HepG2 (cell line): ENCODE results near the gene PLSCR3. TPM values are rescaled to one million over a fixed set of nuclear protein-coding genes. Genes with fewer than 3 reads are reported as not detected.

Source experiments
- DBP ChIP-seq: sonication (generic); formaldehyde crosslinking; IDR thresholded peaks from 2 replicates; pipeline ENCODE4 v1.4.0; 2020; ENCODE audit warnings: missing genetic modification reagents; ENCODE audit errors: not compliant biosample characterization
- EP300 ChIP-seq, 3 experiments: sonication (generic) in 1 of 3; formaldehyde crosslinking in 1 of 3; IDR thresholded peaks; 2 replicates each; pipeline versions ENCODE4 v1.5.1 to v1.6.1; 2011 to 2020; ENCODE audit warnings: low read depth in 2 of 3, low read length in 2 of 3, borderline replicate concordance in 1 of 3, improper control_type of control experiment in 1 of 3, mild to moderate bottlenecking in 1 of 3, missing genetic modification reagents in 1 of 3, moderate library complexity in 1 of 3
- HOXA3 ChIP-seq: sonication (generic); formaldehyde crosslinking; IDR thresholded peaks from 2 replicates; pipeline ENCODE4 v1.5.0; 2020; ENCODE audit warnings: missing genetic modification reagents
- HOXA9 ChIP-seq: sonication (generic); formaldehyde crosslinking; IDR thresholded peaks from 2 replicates; pipeline ENCODE4 v1.8.1; 2022; ENCODE audit warnings: missing genetic modification reagents, mild to moderate bottlenecking, moderate library complexity, borderline replicate concordance
- KLF9 ChIP-seq: IDR thresholded peaks from 2 replicates; pipeline ENCODE4 v1.6.1; 2016; ENCODE audit warnings: low read depth
- NR0B2 ChIP-seq: sonication (generic); formaldehyde crosslinking; IDR thresholded peaks from 2 replicates; pipeline ENCODE4 v1.4.0; 2020; ENCODE audit warnings: mild to moderate bottlenecking, missing genetic modification reagents
- POLR2A ChIP-seq, 2 experiments: IDR thresholded peaks; 2 replicates each; pipeline ENCODE4 v1.6.1; 2011; ENCODE audit warnings: low read depth in 2 of 2, low read length in 2 of 2, mild to moderate bottlenecking in 1 of 2, moderate library complexity in 1 of 2; ENCODE audit not compliant: insufficient read depth in 1 of 2
- POLR2AphosphoS5 ChIP-seq: IDR thresholded peaks from 2 replicates; pipeline ENCODE4 v1.6.1; 2012; ENCODE audit warnings: low read depth, low read length
- SALL1 ChIP-seq: sonication (generic); formaldehyde crosslinking; IDR thresholded peaks from 2 replicates; pipeline ENCODE4 v1.8.0; 2022; ENCODE audit warnings: mild to moderate bottlenecking, missing genetic modification reagents
- U2AF1 ChIP-seq: fragments of 200-400 bp; formaldehyde crosslinking; optimal IDR thresholded peaks from 2 replicates; pipeline ENCODE3; 2017; ENCODE audit warnings: mild to moderate bottlenecking, low read depth, low read length
- ZBTB14 ChIP-seq: sonication (generic); formaldehyde crosslinking; IDR thresholded peaks from 2 replicates; pipeline ENCODE4 v1.4.0; 2020; ENCODE audit warnings: missing genetic modification reagents
- ZBTB20 ChIP-seq: sonication (generic); formaldehyde crosslinking; IDR thresholded peaks from 2 replicates; pipeline ENCODE4 v1.8.1; 2023; ENCODE audit warnings: missing genetic modification reagents, low read depth, mild to moderate bottlenecking, borderline replicate concordance
- ZNF274 ChIP-seq: sonication (generic); formaldehyde crosslinking; IDR thresholded peaks from 2 replicates; pipeline ENCODE4 v1.5.1; 2020; ENCODE audit warnings: mild to moderate bottlenecking, missing genetic modification reagents
- ZNF280B ChIP-seq: sonication (generic); formaldehyde crosslinking; IDR thresholded peaks from 2 replicates; pipeline ENCODE4 v1.5.0; 2020; ENCODE audit warnings: missing genetic modification reagents, mild to moderate bottlenecking, borderline replicate concordance
- ZNF30 ChIP-seq: sonication (generic); formaldehyde crosslinking; IDR thresholded peaks from 2 replicates; pipeline ENCODE4 v1.5.0; 2020; ENCODE audit warnings: mild to moderate bottlenecking, missing genetic modification reagents
- ZNF431 ChIP-seq: sonication (generic); formaldehyde crosslinking; IDR thresholded peaks from 2 replicates; pipeline ENCODE4 v1.9.0; 2022; ENCODE audit warnings: missing genetic modification reagents, low read depth, mild to moderate bottlenecking, borderline replicate concordance
- ZNF549 ChIP-seq: sonication (generic); formaldehyde crosslinking; IDR thresholded peaks from 2 replicates; pipeline ENCODE4 v1.5.0; 2020; ENCODE audit warnings: missing genetic modification reagents
- ZNF710 ChIP-seq: sonication (generic); formaldehyde crosslinking; IDR thresholded peaks from 2 replicates; pipeline ENCODE4 v1.5.0; 2020; ENCODE audit warnings: mild to moderate bottlenecking, missing genetic modification reagents, borderline replicate concordance
- polyA plus RNA-seq, 8 experiments: library from polyadenylated mRNA; depleted of rRNA in 3 of 8; stranded (reverse) in 7 of 8; unstranded in 1 of 8; fragments of >200 nt; fragmentation: Illumina TruSeq in 4 of 8; extraction: Trizol in 4 of 8; gene quantifications; 2 replicates each; pipeline versions ENCODE4 v1.2.1 to v1.2.3, GENCODE V29; 2011 to 2016; ENCODE audit warnings: low read depth in 4 of 8, missing spikeins in 1 of 8, mixed read lengths in 1 of 8; ENCODE audit not compliant: insufficient read depth in 1 of 8
- total RNA-seq, 5 experiments: library from RNA; depleted of rRNA; stranded (reverse); fragments of >200 nt; fragmentation: Illumina TruSeq; extraction: Trizol; gene quantifications; 2 replicates each; pipeline ENCODE4 v1.2.3, GENCODE V29; 2016; ENCODE audit warnings: low read depth in 1 of 5

PLSCR3 gene
- total and polyA plus RNA-seq, 2 of the 13 experiments (the other 11 are each of a cell fraction or from before 2014, with no cell fraction given): 5.6 to 6.2 TPM

- TF ChIP-seq ZNF710 (no peak), HOXA3 (CRISPR knock-in tag) (peak; percentile 63), ZBTB14 (no peak), ZNF431 (CRISPR knock-in tag) (no peak), HOXA9 (CRISPR knock-in tag) (no peak), POLR2AphosphoS5 (no peak), ZNF280B (CRISPR knock-in tag) (no peak), ZNF274 (no peak), U2AF1 (no peak), NR0B2 (CRISPR knock-in tag) (0 out of 2 replicates have a peak, but pooled peaks have one; percentile 43), KLF9 (CRISPR knock-in tag) (no peak), ZNF30 (CRISPR knock-in tag) (no peak), EP300 (IDR thresholded peaks at IDR 0.05; ENCODE audit: low read depth in 2 of 2, low read length in 2 of 2) (no peak), EP300 (CRISPR knock-in tag; IDR thresholded peaks at IDR 0.05; ENCODE audit: borderline replicate concordance) (no peak), SALL1 (0 out of 2 replicates have a peak, but pooled peaks have one; percentile 50), ZBTB20 (CRISPR knock-in tag) (no peak), POLR2A (IDR thresholded peaks at IDR 0.05; ENCODE audit: insufficient read depth in 1 of 2, low read depth in 2 of 2, low read length in 2 of 2) (no peak), ZNF549 (CRISPR knock-in tag) (no peak), DBP (CRISPR knock-in tag) (no peak)
Observed at GRCh38 chr17:7436556-7437368, 42.4 kb upstream of the PLSCR3 start (continued).
